Tibial nerve (tissue), 4 donors: ENCODE results near the gene BRIP1. TPM values are rescaled to one million over a fixed set of nuclear protein-coding genes. Genes with fewer than 3 reads are reported as not detected.

Source experiments
- DNase-seq, 2 donors: peaks; one replicate each; pipeline ENCODE4 v3.0.0-alpha.2; 2019; ENCODE audit warnings: low spot score in 2 of 2
- H3K27ac ChIP-seq, 4 donors: fragments of 200-600 bp; sonication (generic) in 3 of 4; one replicate each; pipeline ENCODE4 v1.5.1; 2017 to 2019; ENCODE audit warnings: mild to moderate bottlenecking in 1 of 4
- H3K27me3 ChIP-seq, 2 donors: fragments of 200-600 bp; sonication (generic) in 1 of 2; one replicate each; pipeline versions ENCODE4 v1.5.1 to v1.6.0; 2017 to 2019
- H3K36me3 ChIP-seq, 3 donors: fragments of 200-600 bp; sonication (generic); one replicate each; pipeline ENCODE4 v1.5.1; 2018 to 2019
- H3K4me1 ChIP-seq, 4 donors: fragments of 200-600 bp; sonication (generic) in 3 of 4; one replicate each; pipeline ENCODE4 v1.5.1; 2017 to 2019
- H3K4me3 ChIP-seq, 4 donors: fragments of 200-600 bp; sonication (generic) in 3 of 4; one replicate each; pipeline ENCODE4 v1.5.1; 2017 to 2019; ENCODE audit warnings: mild to moderate bottlenecking in 1 of 4, moderate library complexity in 1 of 4
- H3K9me3 ChIP-seq, 4 donors: fragments of 200-600 bp; sonication (generic) in 3 of 4; one replicate each; pipeline ENCODE4 v1.5.1; 2017 to 2019
- CTCF ChIP-seq, 5 experiments: fragments of 200-600 bp in 3 of 5; fragments of 450-650 bp in 2 of 5; sonication (generic) in 3 of 5; IDR thresholded peaks; one replicate each; pipeline ENCODE4 v1.5.1; 2016 to 2019; ENCODE audit warnings: antibody characterized with exemption in 5 of 5, mild to moderate bottlenecking in 3 of 5, moderate library complexity in 2 of 5
- EP300 ChIP-seq, 2 donors: sonication (generic); formaldehyde crosslinking; IDR thresholded peaks; one replicate each; pipeline ENCODE4 v1.6.1; 2017; ENCODE audit warnings: antibody characterized with exemption in 2 of 2, mild to moderate bottlenecking in 1 of 2
- POLR2A ChIP-seq, 2 donors: fragments of 450-650 bp; IDR thresholded peaks; one replicate each; pipeline ENCODE4 v1.6.1; 2017; ENCODE audit warnings: antibody characterized with exemption in 2 of 2, mild to moderate bottlenecking in 2 of 2, moderate library complexity in 2 of 2
- WGBS, 2 donors: methylation state at CpG; one replicate each; pipeline ENCODE4 v1.1.5; 2018; 5-methylcytosine and 5-hydroxymethylcytosine counted together
- total RNA-seq, 4 donors: library from RNA; depleted of rRNA; stranded (reverse); fragments of >200 nt; gene quantifications; one replicate each; pipeline ENCODE4 v1.1.0, GENCODE V29; 2016

The BRIP1 gene
- total RNA-seq, 4 donors from 2014 or later, result 0.42 to 3.9 (median 0.89) TPM

- TF ChIP-seq CTCF (IDR thresholded peaks at IDR 0.05) (no peak), POLR2A (IDR thresholded peaks at IDR 0.05) (no peak), EP300 (IDR thresholded peaks at IDR 0.05) (no peak)
- Histone ChIP-seq H3K9me3 (no peaks in the 10 kb centered on the region), H3K4me3 (no peak overlapping the region), H3K4me1 (no peaks in the 10 kb centered on the region), H3K27ac (no peak overlapping the region), H3K36me3 (no peaks in the 10 kb centered on the region), H3K27me3 (no peaks in the 10 kb centered on the region)
- DNase-seq, result no peak
Observed at GRCh38 chr17:61734466-61734865, 128.9 kb downstream of the BRIP1 start.

GRCh38 chr17:61734012-61734411 is 129.3 kb downstream of the BRIP1 start:
- no peaks in the 10 kb centered on the region for H3K36me3 ChIP-seq
- H3K27ac ChIP-seq, result no peak overlapping the region
- no peaks in the 10 kb centered on the region for H3K4me1 ChIP-seq
- H3K4me3 ChIP-seq, result no peak overlapping the region
- no peak for DNase-seq
- 74 to 77% methylated on average over 3 of the region's 3 CpGs for WGBS, 2 donors
- H3K27me3 ChIP-seq, result no peaks in the 10 kb centered on the region
- no peaks in the 10 kb centered on the region for H3K9me3 ChIP-seq
- TF ChIP-seq CTCF (IDR thresholded peaks at IDR 0.05), result no peak
- TF ChIP-seq EP300 (IDR thresholded peaks at IDR 0.05), result no peak
- TF ChIP-seq POLR2A (IDR thresholded peaks at IDR 0.05), result no peak

GRCh38 chr17:61733021-61733420 is 130.3 kb downstream of the BRIP1 start:
- Histone ChIP-seq H3K9me3 (no peaks in the 10 kb centered on the region), H3K4me3 (no peak overlapping the region), H3K27ac (no peak overlapping the region), H3K4me1 (no peaks in the 10 kb centered on the region), H3K27me3 (no peaks in the 10 kb centered on the region), H3K36me3 (no peaks in the 10 kb centered on the region)
- TF ChIP-seq POLR2A (IDR thresholded peaks at IDR 0.05) (no peak), CTCF (IDR thresholded peaks at IDR 0.05) (no peak), EP300 (IDR thresholded peaks at IDR 0.05) (no peak)
- DNase-seq, result no peak
- 98% methylated on average over 5 of the region's 5 CpGs for WGBS, 2 donors

GRCh38 chr17:61732169-61732568 is 131.2 kb downstream of the BRIP1 start:
- Histone ChIP-seq H3K9me3 (no peaks in the 10 kb centered on the region), H3K4me3 (no peak overlapping the region), H3K4me1 (no peaks in the 10 kb centered on the region), H3K27ac (no peak overlapping the region), H3K27me3 (no peaks in the 10 kb centered on the region), H3K36me3 (no peaks in the 10 kb centered on the region)
- no peak for DNase-seq
- WGBS, 2 donors, result 62 to 64% methylated on average over 3 of the region's 3 CpGs
- no peak for TF ChIP-seq POLR2A (IDR thresholded peaks at IDR 0.05)
- TF ChIP-seq EP300 (IDR thresholded peaks at IDR 0.05), result no peak
- no peak for TF ChIP-seq CTCF (IDR thresholded peaks at IDR 0.05)

DNA sequence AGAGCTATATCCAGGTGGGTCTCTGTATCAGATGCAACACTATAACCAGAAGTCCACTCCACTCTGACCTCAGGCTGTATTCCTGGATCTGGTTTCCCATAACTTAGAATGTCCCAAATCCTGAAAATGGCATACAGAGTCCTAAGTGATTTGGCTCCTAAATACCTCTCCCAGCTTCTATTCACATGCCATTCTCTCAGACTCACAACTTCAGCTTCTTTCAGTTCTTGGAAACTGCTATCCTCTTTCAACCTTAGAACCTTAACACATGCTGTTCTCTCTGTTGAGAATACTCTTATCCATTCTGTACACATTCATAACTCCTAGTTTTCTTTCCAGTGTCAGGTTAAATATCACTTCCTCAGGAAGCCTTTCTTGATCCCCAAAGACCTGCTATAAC is 132.0 kb downstream of the BRIP1 start:
- no peak overlapping the region for H3K4me3 ChIP-seq
- no peak for DNase-seq
- no peaks in the 10 kb centered on the region for H3K4me1 ChIP-seq
- no peaks in the 10 kb centered on the region for H3K9me3 ChIP-seq
- TF ChIP-seq EP300 (IDR thresholded peaks at IDR 0.05) (no peak), POLR2A (IDR thresholded peaks at IDR 0.05) (no peak), CTCF (IDR thresholded peaks at IDR 0.05) (no peak)
- no peaks in the 10 kb centered on the region for H3K27me3 ChIP-seq
- H3K27ac ChIP-seq, result no peak overlapping the region
- no peaks in the 10 kb centered on the region for H3K36me3 ChIP-seq
